ENCODE results near the gene TAS1R1.

DNA sequence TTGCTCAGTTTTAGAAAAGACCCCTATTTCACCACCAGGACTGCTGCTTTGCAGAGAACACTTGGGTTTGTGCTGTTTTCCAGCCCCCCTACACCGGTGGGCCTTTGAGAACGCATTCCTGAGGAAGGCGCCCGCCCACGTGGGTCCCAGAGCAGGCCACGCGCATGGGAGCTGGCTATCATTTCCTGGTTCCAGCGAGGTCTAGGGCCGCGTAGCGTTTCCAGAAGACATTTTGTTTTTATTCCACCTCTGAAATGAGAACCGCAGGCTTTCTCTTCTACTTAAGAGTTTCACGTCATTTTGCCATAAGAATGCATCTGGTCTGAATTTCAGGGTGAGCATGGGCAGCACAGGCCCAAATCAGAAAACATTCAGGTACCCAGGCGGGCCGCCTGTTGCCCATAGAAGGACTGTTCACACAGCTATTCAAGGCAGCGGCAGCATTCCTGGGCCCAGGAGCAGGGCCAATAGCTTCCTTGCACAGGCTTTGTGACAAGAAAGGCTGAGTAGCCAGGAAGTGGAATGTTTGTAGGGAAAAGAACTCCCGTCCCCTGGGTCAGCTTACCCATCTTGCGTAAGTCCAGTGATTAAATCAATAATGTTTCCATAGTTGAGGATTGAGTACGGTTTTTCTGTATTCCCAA, 48.9 kb downstream of the TAS1R1 start:
- TF ChIP-seq, protein P1, sequence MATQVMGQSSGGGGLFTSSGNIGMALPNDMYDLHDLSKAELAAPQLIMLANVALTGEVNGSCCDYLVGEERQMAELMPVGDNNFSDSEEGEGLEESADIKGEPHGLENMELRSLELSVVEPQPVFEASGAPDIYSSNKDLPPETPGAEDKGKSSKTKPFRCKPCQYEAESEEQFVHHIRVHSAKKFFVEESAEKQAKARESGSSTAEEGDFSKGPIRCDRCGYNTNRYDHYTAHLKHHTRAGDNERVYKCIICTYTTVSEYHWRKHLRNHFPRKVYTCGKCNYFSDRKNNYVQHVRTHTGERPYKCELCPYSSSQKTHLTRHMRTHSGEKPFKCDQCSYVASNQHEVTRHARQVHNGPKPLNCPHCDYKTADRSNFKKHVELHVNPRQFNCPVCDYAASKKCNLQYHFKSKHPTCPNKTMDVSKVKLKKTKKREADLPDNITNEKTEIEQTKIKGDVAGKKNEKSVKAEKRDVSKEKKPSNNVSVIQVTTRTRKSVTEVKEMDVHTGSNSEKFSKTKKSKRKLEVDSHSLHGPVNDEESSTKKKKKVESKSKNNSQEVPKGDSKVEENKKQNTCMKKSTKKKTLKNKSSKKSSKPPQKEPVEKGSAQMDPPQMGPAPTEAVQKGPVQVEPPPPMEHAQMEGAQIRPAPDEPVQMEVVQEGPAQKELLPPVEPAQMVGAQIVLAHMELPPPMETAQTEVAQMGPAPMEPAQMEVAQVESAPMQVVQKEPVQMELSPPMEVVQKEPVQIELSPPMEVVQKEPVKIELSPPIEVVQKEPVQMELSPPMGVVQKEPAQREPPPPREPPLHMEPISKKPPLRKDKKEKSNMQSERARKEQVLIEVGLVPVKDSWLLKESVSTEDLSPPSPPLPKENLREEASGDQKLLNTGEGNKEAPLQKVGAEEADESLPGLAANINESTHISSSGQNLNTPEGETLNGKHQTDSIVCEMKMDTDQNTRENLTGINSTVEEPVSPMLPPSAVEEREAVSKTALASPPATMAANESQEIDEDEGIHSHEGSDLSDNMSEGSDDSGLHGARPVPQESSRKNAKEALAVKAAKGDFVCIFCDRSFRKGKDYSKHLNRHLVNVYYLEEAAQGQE (IDR thresholded peaks at IDR 0.05; ENCODE audit: insufficient read depth in 1 of 2, low read depth in 2 of 2, low read length in 2 of 2), result no peak
- peak; percentile 31; the same call in 1 of the 2 replicates for TF ChIP-seq POLR2AphosphoS5 (IDR thresholded peaks at IDR 0.05; ENCODE audit: low read depth, low read length)
- no peak for TF ChIP-seq TAF1 (IDR thresholded peaks at IDR 0.05; ENCODE audit: borderline replicate concordance, insufficient read depth, low read length)

Data from PFSK-1 (cell line).